Liver (tissue), 9 donors: Measurements from ENCODE around the gene GATC. TPM values are rescaled to one million over a fixed set of nuclear protein-coding genes. Genes with fewer than 3 reads are reported as not detected.

Experiments
- DNase-seq: peaks from one replicate; pipeline ENCODE4 v3.0.0-alpha.2; 2017; ENCODE audit warnings: low spot score
- H3K27ac ChIP-seq, 2 donors: one replicate each; pipeline ENCODE4 v1.7.0; 2013; ENCODE audit warnings: inconsistent platforms in 2 of 2, low read length in 2 of 2, control low read depth in 1 of 2, low read depth in 1 of 2, mild to moderate bottlenecking in 1 of 2
- H3K27me3 ChIP-seq, 4 donors: one replicate each; pipeline versions ENCODE4 v1.6.1 to v1.7.0; 2013; ENCODE audit warnings: low read length in 3 of 4, inconsistent platforms in 1 of 4, mild to moderate bottlenecking in 1 of 4, moderate library complexity in 1 of 4; ENCODE audit not compliant: control insufficient read depth in 4 of 4, insufficient read depth in 4 of 4
- H3K36me3 ChIP-seq, 4 donors: one replicate each; pipeline versions ENCODE4 v1.6.1 to v1.7.0; 2013; ENCODE audit warnings: low read length in 3 of 4, mild to moderate bottlenecking in 3 of 4, low read depth in 1 of 4, moderate library complexity in 1 of 4; ENCODE audit not compliant: control insufficient read depth in 4 of 4, insufficient read depth in 3 of 4
- H3K4me1 ChIP-seq, 4 donors: one replicate each; pipeline versions ENCODE4 v1.6.1 to v1.7.0; 2013; ENCODE audit warnings: low read length in 3 of 4, mild to moderate bottlenecking in 3 of 4, moderate library complexity in 1 of 4; ENCODE audit not compliant: control insufficient read depth in 4 of 4, insufficient read depth in 4 of 4
- H3K4me3 ChIP-seq, 3 donors: one replicate each; pipeline versions ENCODE4 v1.6.1 to v1.7.0; 2013; ENCODE audit warnings: low read length in 3 of 3, control low read depth in 1 of 3, low read depth in 1 of 3, mild to moderate bottlenecking in 1 of 3
- H3K9ac ChIP-seq, 2 donors: one replicate each; pipeline ENCODE4 v1.7.0; 2013; ENCODE audit warnings: low read length in 2 of 2, mild to moderate bottlenecking in 2 of 2, moderate library complexity in 2 of 2, control low read depth in 1 of 2, low read depth in 1 of 2
- H3K9me3 ChIP-seq, 4 donors: one replicate each; pipeline versions ENCODE4 v1.6.1 to v1.7.0; 2013; ENCODE audit warnings: low read length in 3 of 4; ENCODE audit not compliant: control insufficient read depth in 4 of 4
- ATF3 ChIP-seq: IDR thresholded peaks from 2 replicates; pipeline ENCODE4 v1.6.1; 2016; ENCODE audit warnings: antibody characterized with exemption
- CTCF ChIP-seq: fragments of 150-350 bp; IDR thresholded peaks from 2 replicates; pipeline ENCODE4 v1.5.1; 2017; ENCODE audit warnings: improper control_type of control experiment, low read depth, low read length; ENCODE audit not compliant: missing input control
- EGR1 ChIP-seq, 2 donors: IDR thresholded peaks; 2 replicates each; pipeline ENCODE4 v1.6.1; 2016 to 2018; ENCODE audit warnings: antibody characterized with exemption in 2 of 2, low read depth in 2 of 2
- FOXA1 ChIP-seq: IDR thresholded peaks from 2 replicates; pipeline ENCODE4 v1.6.1; 2016; ENCODE audit warnings: antibody characterized with exemption
- FOXA2 ChIP-seq: IDR thresholded peaks from 2 replicates; pipeline ENCODE4 v1.6.1; 2016; ENCODE audit warnings: antibody characterized with exemption
- GABPA ChIP-seq, 2 donors: IDR thresholded peaks in 1 of 2; conservative IDR thresholded peaks in 1 of 2; 2 replicates each; pipeline ENCODE4 v1.6.1; 2016; ENCODE audit warnings: antibody characterized with exemption in 2 of 2, mild to moderate bottlenecking in 1 of 2, moderate library complexity in 1 of 2
- HNF4A ChIP-seq, 2 donors: conservative IDR thresholded peaks; 2 replicates each; pipeline ENCODE4 v1.6.1; 2016; ENCODE audit warnings: antibody characterized with exemption in 2 of 2, mild to moderate bottlenecking in 2 of 2
- HNF4G ChIP-seq: IDR thresholded peaks from 2 replicates; pipeline ENCODE4 v1.6.1; 2016; ENCODE audit warnings: antibody characterized with exemption
- JUND ChIP-seq, 2 donors: IDR thresholded peaks; 2 replicates each; pipeline ENCODE4 v1.6.1; 2016; ENCODE audit warnings: antibody characterized with exemption in 2 of 2
- MAX ChIP-seq: IDR thresholded peaks from 2 replicates; pipeline ENCODE4 v1.6.1; 2016; ENCODE audit warnings: antibody characterized with exemption
- NR2F2 ChIP-seq: IDR thresholded peaks from 2 replicates; pipeline ENCODE4 v1.6.1; 2016; ENCODE audit warnings: antibody characterized with exemption
- RAD21 ChIP-seq, 2 donors: IDR thresholded peaks; 2 replicates each; pipeline ENCODE4 v1.6.1; 2016; ENCODE audit warnings: antibody characterized with exemption in 2 of 2, mild to moderate bottlenecking in 2 of 2
- REST ChIP-seq: IDR thresholded peaks from 2 replicates; pipeline ENCODE4 v1.6.1; 2016; ENCODE audit warnings: antibody characterized with exemption, mild to moderate bottlenecking
- RXRA ChIP-seq, 2 donors: IDR thresholded peaks; 2 replicates each; pipeline ENCODE4 v1.6.1; 2017 to 2018; ENCODE audit warnings: antibody characterized with exemption in 2 of 2, mild to moderate bottlenecking in 1 of 2
- SP1 ChIP-seq: IDR thresholded peaks from 2 replicates; pipeline ENCODE4 v1.6.1; 2018; ENCODE audit warnings: antibody characterized with exemption, mild to moderate bottlenecking
- TAF1 ChIP-seq: conservative IDR thresholded peaks from 2 replicates; pipeline ENCODE4 v1.6.1; 2016; ENCODE audit warnings: antibody characterized with exemption, mild to moderate bottlenecking
- YY1 ChIP-seq: IDR thresholded peaks from 2 replicates; pipeline ENCODE4 v1.6.1; 2016; ENCODE audit warnings: antibody characterized with exemption, mild to moderate bottlenecking
- ZBTB33 ChIP-seq: IDR thresholded peaks from 2 replicates; pipeline ENCODE4 v1.6.1; 2016; ENCODE audit warnings: antibody characterized with exemption
- WGBS: extraction: QIAGEN DNeasy Blood & Tissue Kit; methylation state at CpG from one replicate; pipeline ENCODE4 v1.1.7; 2013; 5-methylcytosine and 5-hydroxymethylcytosine counted together
- polyA plus RNA-seq, 2 donors: library from polyadenylated mRNA; stranded (reverse) in 1 of 2; unstranded in 1 of 2; fragments of 200-250 nt in 1 of 2; fragments of >200 nt in 1 of 2; fragmentation: Nextera tagmentation in 1 of 2; extraction: Ambion mirVana in 1 of 2; gene quantifications; one replicate each; pipeline versions ENCODE4 v1.2.1 to v1.2.3, GENCODE V29; 2013 to 2015
- total RNA-seq, 2 donors: library from RNA; depleted of rRNA; stranded (reverse); fragments of >200 nt; gene quantifications; one replicate each; pipeline ENCODE4 v1.2.3, GENCODE V29; 2014
- donor health status: healthy.
- donor health status: healthy.
- donor health status: healthy.
- donor health status: healthy.
- donor health status: healthy.

The GATC gene
- total and polyA plus RNA-seq, 4 donors: 8.9 to 15.5 (median 13.3) TPM

- no peak for TF ChIP-seq REST
These were observed 23.4 kb downstream of the GATC start, which contains the start of gene SRSF9 (continued) for GRCh38 chr12:120469450-120470149.

- Histone ChIP-seq H3K27ac (peak overlapping the region; percentile 15 to 92), H3K27me3 (no peaks in the 10 kb centered on the region), H3K36me3 (peaks cover 0 to 9% (median 5%) of the 10 kb centered on the region in 4 donors), H3K9me3 (no peaks in the 10 kb centered on the region), H3K9ac (peak overlapping the region in 1 of 2 donors; percentile 7), H3K4me1 (peaks cover 0 to 29% (median 17%) of the 10 kb centered on the region in 4 donors), H3K4me3 (peak overlapping the region; percentile 62 to 96 (median 86))
- TF ChIP-seq YY1 (no peak), CTCF (no peak), RXRA (IDR thresholded peaks at IDR 0.05) (no peak), ATF3 (no peak), HNF4A (conservative IDR thresholded peaks at IDR 0.05) (no peak), JUND (IDR thresholded peaks at IDR 0.05) (no peak), SP1 (no peak), MAX (no peak), FOXA2 (no peak), GABPA (IDR thresholded peaks at IDR 0.05 in 1 of 2, conservative IDR thresholded peaks at IDR 0.05 in 1 of 2) (no peak), NR2F2 (no peak), FOXA1 (no peak), HNF4G (no peak), EGR1 (IDR thresholded peaks at IDR 0.05; ENCODE audit: low read depth in 2 of 2) (no peak), TAF1 (no peak), REST (no peak), ZBTB33 (no peak), RAD21 (IDR thresholded peaks at IDR 0.05) (no peak)
- no peak for DNase-seq
- 72% methylated on average over 26 of the region's 26 CpGs for WGBS
These were observed 24.0 kb downstream of the GATC start for GRCh38 chr12:120470150-120470784.
